ENCODE results near the gene TNRC6C. TPM values are rescaled to one million over a fixed set of nuclear protein-coding genes. Genes with fewer than 3 reads are reported as not detected.

TNRC6C gene
- total and polyA plus RNA-seq, 9 of the 15 experiments (the other 6 are each of a cell fraction or from before 2014, with no cell fraction given), result 0.20 to 4.9 (median 2.3) TPM

DNA sequence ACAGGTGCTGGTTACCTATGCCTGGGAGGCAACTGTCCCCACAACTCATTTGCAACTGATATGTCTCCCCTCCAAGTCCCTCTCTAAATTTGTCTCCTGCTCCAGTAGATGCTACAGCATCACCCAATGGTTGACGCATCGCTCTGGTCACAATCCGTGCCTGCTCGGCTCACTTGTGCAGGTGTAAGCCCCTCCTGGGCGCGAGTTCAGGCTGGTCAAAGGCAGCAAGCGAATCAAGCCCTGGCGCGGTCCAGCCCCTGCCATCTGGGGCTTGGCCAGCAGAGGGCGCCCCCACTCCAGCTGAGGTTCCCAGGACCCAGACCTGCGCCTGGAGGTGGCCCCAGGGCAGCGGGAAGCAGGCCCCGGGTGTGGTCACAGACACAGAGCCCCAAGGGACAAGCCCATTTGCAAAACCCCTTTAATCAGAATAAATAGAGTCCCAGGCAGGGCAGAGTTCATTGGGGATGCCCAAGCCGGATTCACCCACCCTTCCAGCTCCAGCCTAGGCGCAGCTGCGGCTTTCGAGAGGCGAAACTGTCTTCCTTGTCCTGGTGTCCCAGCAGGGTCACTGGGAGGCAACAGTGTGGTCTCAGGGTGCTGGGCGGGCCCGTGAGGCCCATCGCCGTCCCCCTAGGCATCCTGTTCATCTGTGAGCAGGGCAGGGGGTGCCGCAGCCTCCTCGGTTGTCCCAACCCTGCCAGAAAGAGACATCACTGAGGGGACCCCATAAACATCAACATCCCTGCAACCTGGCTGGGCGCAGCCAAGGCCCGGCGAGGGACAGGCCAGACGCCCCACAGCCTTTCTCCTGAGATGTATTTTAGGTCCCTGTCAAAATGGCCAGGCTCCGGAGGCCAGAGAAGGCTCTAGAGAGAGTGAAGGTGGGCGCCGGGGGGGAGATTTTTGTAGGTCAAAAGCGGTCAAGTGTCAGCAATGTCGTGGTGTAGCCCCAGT is 154.3 kb downstream of the TNRC6C start (continued):
- TF ChIP-seq ARID3B (CRISPR knock-in tag; IDR thresholded peaks at IDR 0.05; ENCODE audit: borderline replicate concordance) (0 out of 2 replicates have a peak, but pooled peaks have one; percentile 12), IRF2 (CRISPR knock-in tag; IDR thresholded peaks at IDR 0.05) (no peak), ZNF668 (CRISPR knock-in tag; IDR thresholded peaks at IDR 0.05) (no peak), MIER1 (IDR thresholded peaks at IDR 0.05; ENCODE audit: low read depth) (no peak), YBX1 (IDR thresholded peaks at IDR 0.05) (no peak), NFRKB (IDR thresholded peaks at IDR 0.05; ENCODE audit: low read depth) (no peak), TBP (optimal IDR thresholded peaks at IDR 0.05; ENCODE audit: low read depth, low read length) (no peak), MCM7 (IDR thresholded peaks at IDR 0.05) (no peak), NR2F6 (CRISPR knock-in tag; IDR thresholded peaks at IDR 0.05) (no peak), CHCHD3 (CRISPR knock-in tag; IDR thresholded peaks at IDR 0.05) (no peak), ZNF41 (CRISPR knock-in tag; conservative IDR thresholded peaks at IDR 0.05) (no peak), RUNX1 (IDR thresholded peaks at IDR 0.05; ENCODE audit: low read depth) (no peak), ZNF12 (CRISPR knock-in tag; IDR thresholded peaks at IDR 0.05) (no peak), POLR3G (IDR thresholded peaks at IDR 0.05; ENCODE audit: extremely low read depth, insufficient read length, insufficient replicate concordance) (no peak)
- TF ChIP-seq, protein P1, sequence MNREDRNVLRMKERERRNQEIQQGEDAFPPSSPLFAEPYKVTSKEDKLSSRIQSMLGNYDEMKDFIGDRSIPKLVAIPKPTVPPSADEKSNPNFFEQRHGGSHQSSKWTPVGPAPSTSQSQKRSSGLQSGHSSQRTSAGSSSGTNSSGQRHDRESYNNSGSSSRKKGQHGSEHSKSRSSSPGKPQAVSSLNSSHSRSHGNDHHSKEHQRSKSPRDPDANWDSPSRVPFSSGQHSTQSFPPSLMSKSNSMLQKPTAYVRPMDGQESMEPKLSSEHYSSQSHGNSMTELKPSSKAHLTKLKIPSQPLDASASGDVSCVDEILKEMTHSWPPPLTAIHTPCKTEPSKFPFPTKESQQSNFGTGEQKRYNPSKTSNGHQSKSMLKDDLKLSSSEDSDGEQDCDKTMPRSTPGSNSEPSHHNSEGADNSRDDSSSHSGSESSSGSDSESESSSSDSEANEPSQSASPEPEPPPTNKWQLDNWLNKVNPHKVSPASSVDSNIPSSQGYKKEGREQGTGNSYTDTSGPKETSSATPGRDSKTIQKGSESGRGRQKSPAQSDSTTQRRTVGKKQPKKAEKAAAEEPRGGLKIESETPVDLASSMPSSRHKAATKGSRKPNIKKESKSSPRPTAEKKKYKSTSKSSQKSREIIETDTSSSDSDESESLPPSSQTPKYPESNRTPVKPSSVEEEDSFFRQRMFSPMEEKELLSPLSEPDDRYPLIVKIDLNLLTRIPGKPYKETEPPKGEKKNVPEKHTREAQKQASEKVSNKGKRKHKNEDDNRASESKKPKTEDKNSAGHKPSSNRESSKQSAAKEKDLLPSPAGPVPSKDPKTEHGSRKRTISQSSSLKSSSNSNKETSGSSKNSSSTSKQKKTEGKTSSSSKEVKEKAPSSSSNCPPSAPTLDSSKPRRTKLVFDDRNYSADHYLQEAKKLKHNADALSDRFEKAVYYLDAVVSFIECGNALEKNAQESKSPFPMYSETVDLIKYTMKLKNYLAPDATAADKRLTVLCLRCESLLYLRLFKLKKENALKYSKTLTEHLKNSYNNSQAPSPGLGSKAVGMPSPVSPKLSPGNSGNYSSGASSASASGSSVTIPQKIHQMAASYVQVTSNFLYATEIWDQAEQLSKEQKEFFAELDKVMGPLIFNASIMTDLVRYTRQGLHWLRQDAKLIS (CRISPR knock-in tag; IDR thresholded peaks at IDR 0.05), result no peak
- TF ChIP-seq, protein P2, sequence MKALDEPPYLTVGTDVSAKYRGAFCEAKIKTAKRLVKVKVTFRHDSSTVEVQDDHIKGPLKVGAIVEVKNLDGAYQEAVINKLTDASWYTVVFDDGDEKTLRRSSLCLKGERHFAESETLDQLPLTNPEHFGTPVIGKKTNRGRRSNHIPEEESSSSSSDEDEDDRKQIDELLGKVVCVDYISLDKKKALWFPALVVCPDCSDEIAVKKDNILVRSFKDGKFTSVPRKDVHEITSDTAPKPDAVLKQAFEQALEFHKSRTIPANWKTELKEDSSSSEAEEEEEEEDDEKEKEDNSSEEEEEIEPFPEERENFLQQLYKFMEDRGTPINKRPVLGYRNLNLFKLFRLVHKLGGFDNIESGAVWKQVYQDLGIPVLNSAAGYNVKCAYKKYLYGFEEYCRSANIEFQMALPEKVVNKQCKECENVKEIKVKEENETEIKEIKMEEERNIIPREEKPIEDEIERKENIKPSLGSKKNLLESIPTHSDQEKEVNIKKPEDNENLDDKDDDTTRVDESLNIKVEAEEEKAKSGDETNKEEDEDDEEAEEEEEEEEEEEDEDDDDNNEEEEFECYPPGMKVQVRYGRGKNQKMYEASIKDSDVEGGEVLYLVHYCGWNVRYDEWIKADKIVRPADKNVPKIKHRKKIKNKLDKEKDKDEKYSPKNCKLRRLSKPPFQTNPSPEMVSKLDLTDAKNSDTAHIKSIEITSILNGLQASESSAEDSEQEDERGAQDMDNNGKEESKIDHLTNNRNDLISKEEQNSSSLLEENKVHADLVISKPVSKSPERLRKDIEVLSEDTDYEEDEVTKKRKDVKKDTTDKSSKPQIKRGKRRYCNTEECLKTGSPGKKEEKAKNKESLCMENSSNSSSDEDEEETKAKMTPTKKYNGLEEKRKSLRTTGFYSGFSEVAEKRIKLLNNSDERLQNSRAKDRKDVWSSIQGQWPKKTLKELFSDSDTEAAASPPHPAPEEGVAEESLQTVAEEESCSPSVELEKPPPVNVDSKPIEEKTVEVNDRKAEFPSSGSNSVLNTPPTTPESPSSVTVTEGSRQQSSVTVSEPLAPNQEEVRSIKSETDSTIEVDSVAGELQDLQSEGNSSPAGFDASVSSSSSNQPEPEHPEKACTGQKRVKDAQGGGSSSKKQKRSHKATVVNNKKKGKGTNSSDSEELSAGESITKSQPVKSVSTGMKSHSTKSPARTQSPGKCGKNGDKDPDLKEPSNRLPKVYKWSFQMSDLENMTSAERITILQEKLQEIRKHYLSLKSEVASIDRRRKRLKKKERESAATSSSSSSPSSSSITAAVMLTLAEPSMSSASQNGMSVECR (CRISPR knock-in tag; IDR thresholded peaks at IDR 0.05), result no peak
- TF ChIP-seq, protein P3, sequence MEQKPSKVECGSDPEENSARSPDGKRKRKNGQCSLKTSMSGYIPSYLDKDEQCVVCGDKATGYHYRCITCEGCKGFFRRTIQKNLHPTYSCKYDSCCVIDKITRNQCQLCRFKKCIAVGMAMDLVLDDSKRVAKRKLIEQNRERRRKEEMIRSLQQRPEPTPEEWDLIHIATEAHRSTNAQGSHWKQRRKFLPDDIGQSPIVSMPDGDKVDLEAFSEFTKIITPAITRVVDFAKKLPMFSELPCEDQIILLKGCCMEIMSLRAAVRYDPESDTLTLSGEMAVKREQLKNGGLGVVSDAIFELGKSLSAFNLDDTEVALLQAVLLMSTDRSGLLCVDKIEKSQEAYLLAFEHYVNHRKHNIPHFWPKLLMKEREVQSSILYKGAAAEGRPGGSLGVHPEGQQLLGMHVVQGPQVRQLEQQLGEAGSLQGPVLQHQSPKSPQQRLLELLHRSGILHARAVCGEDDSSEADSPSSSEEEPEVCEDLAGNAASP (IDR thresholded peaks at IDR 0.05), result no peak
